Astrocyte (in vitro differentiated cells and primary cell): ENCODE results near the gene LRG1.

Experiments used
- EZH2 ChIP-seq: IDR thresholded peaks from 2 replicates; pipeline ENCODE4 v1.6.1; 2012; ENCODE audit warnings: mild to moderate bottlenecking, low read length, inconsistent platforms; ENCODE audit not compliant: insufficient read depth
- TF ChIP-seq, protein P1 (sequence below): IDR thresholded peaks from 2 replicates; pipeline ENCODE4 v1.5.1; 2011; ENCODE audit warnings: low read depth, mild to moderate bottlenecking, inconsistent platforms, low read length, moderate library complexity; ENCODE audit not compliant: insufficient read depth

DNA sequence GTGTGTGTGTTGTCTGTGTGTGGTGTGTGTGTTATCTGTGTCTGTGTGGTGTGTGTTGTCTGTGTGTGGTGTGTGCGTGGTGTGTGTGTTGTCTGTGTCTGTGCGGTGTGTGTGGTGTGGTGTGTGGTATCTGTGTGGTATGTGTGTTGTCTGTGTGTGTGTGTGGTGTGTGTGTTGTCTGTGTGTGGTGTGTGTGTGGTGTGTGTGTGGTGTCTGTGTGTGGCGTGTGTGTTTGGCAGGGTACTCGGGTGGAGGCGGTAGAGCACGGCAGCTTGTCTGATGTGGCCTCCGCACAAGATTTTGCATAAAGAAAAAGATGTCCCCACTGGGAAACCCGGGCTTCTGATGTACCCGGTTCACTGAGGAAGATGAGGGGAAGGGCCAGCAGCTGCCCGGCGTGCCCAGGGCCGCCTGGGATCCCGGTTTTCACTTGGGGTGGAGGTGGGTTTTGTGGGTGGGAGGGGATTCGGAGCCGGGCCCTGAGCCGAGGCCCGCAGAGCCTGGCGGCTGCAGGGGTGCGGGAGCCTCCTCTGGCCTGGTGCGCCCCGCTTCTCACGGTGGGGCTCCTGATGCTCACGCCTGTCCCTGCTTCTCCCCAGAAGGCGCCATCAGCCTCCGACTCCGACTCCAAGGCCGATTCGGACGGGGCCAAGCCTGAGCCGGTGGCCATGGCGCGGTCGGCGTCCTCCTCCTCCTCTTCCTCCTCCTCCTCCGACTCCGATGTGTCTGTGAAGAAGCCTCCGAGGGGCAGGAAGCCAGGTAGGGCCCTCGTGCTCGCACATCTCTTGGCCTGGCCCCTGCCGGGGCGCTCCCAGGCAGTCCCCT lies 46.5 kb downstream of the LRG1 start:
- TF ChIP-seq, protein P1, sequence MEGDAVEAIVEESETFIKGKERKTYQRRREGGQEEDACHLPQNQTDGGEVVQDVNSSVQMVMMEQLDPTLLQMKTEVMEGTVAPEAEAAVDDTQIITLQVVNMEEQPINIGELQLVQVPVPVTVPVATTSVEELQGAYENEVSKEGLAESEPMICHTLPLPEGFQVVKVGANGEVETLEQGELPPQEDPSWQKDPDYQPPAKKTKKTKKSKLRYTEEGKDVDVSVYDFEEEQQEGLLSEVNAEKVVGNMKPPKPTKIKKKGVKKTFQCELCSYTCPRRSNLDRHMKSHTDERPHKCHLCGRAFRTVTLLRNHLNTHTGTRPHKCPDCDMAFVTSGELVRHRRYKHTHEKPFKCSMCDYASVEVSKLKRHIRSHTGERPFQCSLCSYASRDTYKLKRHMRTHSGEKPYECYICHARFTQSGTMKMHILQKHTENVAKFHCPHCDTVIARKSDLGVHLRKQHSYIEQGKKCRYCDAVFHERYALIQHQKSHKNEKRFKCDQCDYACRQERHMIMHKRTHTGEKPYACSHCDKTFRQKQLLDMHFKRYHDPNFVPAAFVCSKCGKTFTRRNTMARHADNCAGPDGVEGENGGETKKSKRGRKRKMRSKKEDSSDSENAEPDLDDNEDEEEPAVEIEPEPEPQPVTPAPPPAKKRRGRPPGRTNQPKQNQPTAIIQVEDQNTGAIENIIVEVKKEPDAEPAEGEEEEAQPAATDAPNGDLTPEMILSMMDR: no peak
- TF ChIP-seq EZH2: no peak
